GM20431 (cell line): ENCODE results near the gene OR51E1.

Experiments
- in situ Hi-C: fragments of 300-500 bp; cut with MseI, MboI; formaldehyde crosslinking; loops from one replicate; pipeline ENCODE4 v1.15.0; 2020; ENCODE audit warnings: low sequenced_read_pairs; ENCODE audit not compliant: unreplicated experiment

The OR51E1 gene

DNA sequence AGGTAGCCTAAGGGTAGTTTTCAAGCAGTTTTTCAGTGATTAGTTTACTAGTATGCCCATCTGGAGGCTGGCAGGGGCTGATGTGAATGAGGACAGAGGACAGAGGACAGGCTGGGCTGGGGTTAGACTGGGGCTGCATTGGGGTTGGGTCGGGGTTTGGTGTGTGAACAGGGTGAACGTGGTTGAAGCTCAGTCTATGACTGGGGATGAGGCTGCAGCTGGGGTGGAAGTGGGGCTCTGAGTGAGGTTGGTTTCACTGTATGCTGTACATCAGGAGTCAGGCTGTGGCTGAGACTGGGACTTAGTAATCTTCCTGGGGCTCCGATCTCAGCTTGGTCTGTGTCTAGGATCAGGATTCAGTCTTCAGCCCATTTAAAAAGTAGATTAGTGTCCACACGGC, 451 bp downstream of the OR51E1 start:
- in situ Hi-C loops = loop anchor here (25.0 kb wide), 1 partner anchor 368 kb away; no protein-coding TSS in a partner anchor

DNA sequence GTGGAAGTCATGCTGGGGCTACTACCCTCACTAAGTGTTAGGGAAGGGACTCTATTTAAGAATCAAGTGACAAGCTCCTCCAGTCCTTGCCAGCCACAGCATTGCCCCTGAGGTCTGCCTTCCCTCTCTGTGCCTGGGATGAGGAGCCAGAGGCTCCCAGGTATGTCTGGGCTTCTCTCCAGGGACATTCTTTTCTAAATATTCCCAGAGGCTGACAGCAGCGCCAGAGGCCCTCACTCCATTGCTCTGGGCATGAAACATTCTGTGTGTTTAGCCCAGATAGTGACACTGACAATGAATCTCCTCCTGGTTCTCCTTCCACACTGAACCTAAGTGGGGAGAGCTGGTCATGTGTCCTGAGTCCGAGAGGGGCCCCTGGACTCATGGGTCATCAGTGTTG, 2.2 kb downstream of the OR51E1 start:
- in situ Hi-C loops = loop anchor here (25.0 kb wide), 1 partner anchor 366 kb away; no protein-coding TSS in a partner anchor

- in situ Hi-C loops = loop anchor here (25.0 kb wide), 1 partner anchor 365 kb away; no protein-coding TSS in a partner anchor
Measured at GRCh38 chr11:4647766-4648165, 4.0 kb downstream of the OR51E1 start.

DNA sequence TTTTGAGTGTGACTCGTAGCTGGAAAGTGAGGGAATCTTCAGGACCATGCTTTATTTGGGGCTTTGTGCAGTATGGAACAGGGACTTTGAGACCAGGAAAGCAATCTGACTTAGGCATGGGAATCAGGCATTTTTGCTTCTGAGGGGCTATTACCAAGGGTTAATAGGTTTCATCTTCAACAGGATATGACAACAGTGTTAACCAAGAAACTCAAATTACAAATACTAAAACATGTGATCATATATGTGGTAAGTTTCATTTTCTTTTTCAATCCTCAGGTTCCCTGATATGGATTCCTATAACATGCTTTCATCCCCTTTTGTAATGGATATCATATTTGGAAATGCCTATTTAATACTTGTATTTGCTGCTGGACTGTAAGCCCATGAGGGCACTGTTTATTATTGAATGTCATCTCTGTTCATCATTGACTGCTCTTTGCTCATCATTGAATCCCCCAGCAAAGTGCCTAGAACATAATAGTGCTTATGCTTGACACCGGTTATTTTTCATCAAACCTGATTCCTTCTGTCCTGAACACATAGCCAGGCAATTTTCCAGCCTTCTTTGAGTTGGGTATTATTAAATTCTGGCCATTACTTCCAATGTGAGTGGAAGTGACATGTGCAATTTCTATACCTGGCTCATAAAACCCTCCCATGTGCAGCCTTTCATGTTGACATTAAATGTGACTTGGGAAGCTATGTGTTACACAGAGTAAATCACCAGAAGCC, 11.0 kb downstream of the OR51E1 start:
- in situ Hi-C loops = no loop called here

- in situ Hi-C loops = no loop called here
Measured at GRCh38 chr11:4658629-4659445, 15.1 kb downstream of the OR51E1 start.

DNA sequence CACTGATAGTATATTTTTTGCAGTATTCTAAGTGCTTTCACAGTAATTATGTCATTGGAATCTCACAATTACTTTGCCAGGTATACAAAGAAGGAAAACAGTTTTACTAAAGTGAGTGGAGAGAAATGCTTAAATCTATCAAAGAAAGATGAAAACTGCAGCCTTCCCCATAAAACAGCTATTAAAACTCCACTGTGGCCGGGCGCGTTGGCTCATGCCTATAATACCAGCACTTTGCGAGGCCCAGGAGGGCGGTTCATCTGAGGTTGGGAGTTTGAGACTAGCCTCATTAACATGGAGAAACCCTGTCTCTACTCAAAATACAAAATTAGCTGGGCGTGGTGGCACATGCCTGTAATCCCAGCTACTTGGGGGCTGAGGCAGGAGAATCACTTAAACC, 19.1 kb downstream of the OR51E1 start:
- in situ Hi-C loops = no loop called here

- in situ Hi-C loops = no loop called here
Measured at GRCh38 chr11:4664183-4664582, 20.4 kb downstream of the OR51E1 start.

GRCh38 chr11:4664786-4665185, 21.0 kb downstream of the OR51E1 start:
- in situ Hi-C loops = no loop called here

DNA sequence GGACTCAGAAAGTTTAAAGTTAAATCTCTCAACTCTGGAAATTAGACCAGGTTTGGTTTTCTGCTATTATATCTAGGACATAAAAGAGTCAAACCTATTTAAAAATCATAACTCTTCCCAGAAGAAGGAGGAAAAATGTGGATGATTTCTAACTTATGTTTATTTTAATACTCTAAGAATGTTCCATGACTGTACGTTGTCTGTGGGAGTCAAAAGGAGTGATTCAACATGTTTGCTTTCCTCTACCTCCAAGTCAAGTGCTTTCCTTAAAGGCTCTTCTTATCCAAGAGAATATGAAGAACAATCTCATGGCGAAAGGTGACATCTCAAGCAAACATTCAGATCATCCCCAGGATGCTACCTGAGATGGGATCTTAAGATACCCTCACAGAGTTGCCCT, 21.6 kb downstream of the OR51E1 start:
- in situ Hi-C loops = no loop called here

DNA sequence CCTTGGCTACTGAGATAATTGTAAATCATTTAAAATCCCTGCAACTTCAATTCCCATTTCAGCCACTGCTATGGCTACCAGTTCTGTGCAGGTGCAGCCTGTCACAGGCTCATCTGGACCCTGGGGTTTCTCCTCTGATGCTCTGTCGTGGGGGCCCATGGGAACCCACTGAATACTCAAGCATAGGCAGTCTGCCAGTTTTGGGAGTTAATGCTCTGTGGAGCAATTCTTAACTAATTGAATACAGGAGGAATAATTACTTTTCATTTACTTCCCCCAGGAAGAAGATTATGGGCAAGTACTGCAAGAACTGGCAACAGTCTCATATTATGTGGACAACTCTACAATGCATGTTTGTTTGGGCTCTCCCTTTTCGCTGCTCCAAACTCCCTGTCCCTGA, 28.0 kb downstream of the OR51E1 start:
- in situ Hi-C loops = no loop called here

DNA sequence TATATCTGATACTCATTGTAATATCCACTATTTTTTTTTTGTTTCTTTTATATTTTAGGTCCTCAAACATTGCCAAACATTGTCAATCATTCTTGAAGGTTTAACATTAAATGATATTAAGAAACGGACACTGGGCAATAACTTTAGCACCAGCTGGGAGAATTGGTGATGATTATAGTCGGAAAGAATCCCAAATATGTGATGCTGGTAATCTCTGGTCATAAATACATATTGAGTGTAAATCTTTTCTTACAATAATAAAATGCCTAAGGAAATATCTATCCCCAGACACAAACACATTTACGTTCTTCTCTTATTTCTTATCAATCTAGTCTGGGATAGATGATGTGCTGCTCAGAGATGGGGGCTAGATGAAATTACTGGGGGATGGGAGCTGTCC, 28.7 kb downstream of the OR51E1 start:
- in situ Hi-C loops = no loop called here

DNA sequence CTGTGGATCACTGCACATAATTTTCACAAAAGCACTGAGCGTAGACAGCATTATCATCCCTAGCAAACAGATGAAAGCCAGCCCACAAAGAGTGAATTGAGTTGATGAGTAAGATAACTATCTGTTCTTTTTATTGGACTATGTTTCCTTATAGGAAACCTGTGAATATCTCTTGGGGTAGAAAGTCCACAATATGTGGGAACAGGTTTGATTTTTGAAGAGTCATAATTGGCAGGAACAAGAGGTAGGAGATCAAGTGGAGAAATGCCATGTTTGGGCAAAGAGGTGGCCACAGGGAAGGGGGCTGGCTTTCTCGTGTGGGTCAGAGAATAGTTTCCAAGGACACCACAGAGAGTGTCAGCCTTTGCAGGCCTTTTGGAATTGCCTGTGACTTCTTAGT, 30.0 kb downstream of the OR51E1 start:
- in situ Hi-C loops = no loop called here

- in situ Hi-C loops = no loop called here
Measured at GRCh38 chr11:4677948-4678347, 34.2 kb downstream of the OR51E1 start.

GRCh38 chr11:4680341-4680740, 36.6 kb downstream of the OR51E1 start:
- in situ Hi-C loops = no loop called here

- in situ Hi-C loops = no loop called here
Measured at GRCh38 chr11:4682623-4683419, 39.0 kb downstream of the OR51E1 start.

DNA sequence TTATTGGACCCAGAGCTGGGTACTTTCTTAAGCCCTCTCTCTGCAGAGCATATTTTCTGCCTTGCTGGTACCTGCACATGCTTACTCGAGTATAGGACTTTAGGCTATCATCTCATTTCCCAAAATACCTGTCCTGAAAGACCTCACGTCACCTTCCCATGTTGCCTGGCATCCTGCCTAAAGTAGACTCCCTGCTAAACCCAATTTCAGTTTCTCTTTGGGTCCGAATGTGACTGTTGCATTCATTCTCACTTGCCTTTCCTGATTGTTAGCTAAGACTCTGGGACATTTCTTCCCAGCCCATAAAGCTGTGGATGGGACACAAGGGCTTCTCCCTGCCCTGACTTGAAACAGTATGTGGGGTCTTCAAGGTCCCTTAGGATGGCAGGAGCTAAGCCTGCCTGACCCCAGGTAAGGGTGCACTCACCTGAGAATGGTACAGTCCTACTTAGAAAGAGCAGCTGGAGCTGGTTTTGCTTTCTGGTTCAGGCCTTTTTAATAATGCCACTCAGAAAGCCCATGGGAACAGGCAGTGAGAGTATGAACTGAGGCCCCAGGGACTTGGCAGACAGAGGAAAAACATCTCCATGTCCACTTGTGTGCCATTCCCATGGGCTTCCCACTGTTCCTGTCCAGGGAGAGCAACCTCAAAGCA, 41.0 kb downstream of the OR51E1 start:
- in situ Hi-C loops = no loop called here

GRCh38 chr11:4695442-4695841, 51.7 kb downstream of the OR51E1 start:
- in situ Hi-C loops = no loop called here

GRCh38 chr11:4697585-4697984, 53.8 kb downstream of the OR51E1 start, which contains the start of gene OR51E2:
Gene OR51E2, minus strand, starts transcription at chr11:4697853. Its CDS starts 15,142 bp downstream, at chr11:4682711.
- in situ Hi-C loops = no loop called here

- in situ Hi-C loops = no loop called here
Measured at GRCh38 chr11:4699697-4700435, 56.1 kb downstream of the OR51E1 start.
